GM18526 (cell line): ENCODE results near the gene MBNL2.

Source experiments
- POLR2A ChIP-seq: IDR thresholded peaks from 3 replicates; pipeline ENCODE4 v1.6.1; 2011; ENCODE audit not compliant: insufficient read length; ENCODE audit errors: extremely low read depth

The MBNL2 gene

GRCh38 chr13:97325738-97326137 lies 103.6 kb downstream of the MBNL2 start:
- TF ChIP-seq POLR2A: no peak

- no peak for TF ChIP-seq POLR2A
Measured at GRCh38 chr13:97327086-97327485, 105.0 kb downstream of the MBNL2 start.

GRCh38 chr13:97327506-97328221 lies 105.5 kb downstream of the MBNL2 start:
- no peak for TF ChIP-seq POLR2A

GRCh38 chr13:97328222-97328790 lies 106.2 kb downstream of the MBNL2 start:
- TF ChIP-seq POLR2A: no peak

- TF ChIP-seq POLR2A: no peak
Measured at GRCh38 chr13:97329331-97329730, 107.2 kb downstream of the MBNL2 start.

- no peak for TF ChIP-seq POLR2A
Measured at GRCh38 chr13:97330448-97330847, 108.3 kb downstream of the MBNL2 start.

GRCh38 chr13:97332742-97333141 lies 110.6 kb downstream of the MBNL2 start:
- no peak for TF ChIP-seq POLR2A

- TF ChIP-seq POLR2A: no peak
Measured at GRCh38 chr13:97333983-97334382, 111.8 kb downstream of the MBNL2 start.

GRCh38 chr13:97334690-97335089 lies 112.6 kb downstream of the MBNL2 start:
- no peak for TF ChIP-seq POLR2A

GRCh38 chr13:97335488-97336134 lies 113.5 kb downstream of the MBNL2 start:
- no peak for TF ChIP-seq POLR2A

GRCh38 chr13:97337985-97338499 lies 115.9 kb downstream of the MBNL2 start:
- TF ChIP-seq POLR2A: no peak

GRCh38 chr13:97338571-97338970 lies 116.4 kb downstream of the MBNL2 start:
- TF ChIP-seq POLR2A: no peak

- no peak for TF ChIP-seq POLR2A
Measured at GRCh38 chr13:97339019-97339987, 117.2 kb downstream of the MBNL2 start.

- no peak for TF ChIP-seq POLR2A
Measured at GRCh38 chr13:97339988-97340749, 118.0 kb downstream of the MBNL2 start.
